SK-N-SH (cell line): Measurements from ENCODE around the gene NSG2. TPM values are rescaled to one million over a fixed set of nuclear protein-coding genes. Genes with fewer than 3 reads are reported as not detected.

Source experiments
- CTCF ChIA-PET: fragments of 300-600, 350-600 bp; formaldehyde crosslinking; extraction: SDS; loops from one replicate; lab custom pipeline; 2021; lab: Yijun Ruan, JAX
- POLR2A ChIA-PET: fragments of 350-600 bp; sonication (Branson Sonifier 250); formaldehyde crosslinking; extraction: SDS; loops from one replicate; lab custom pipeline; 2020; ENCODE audit warnings: antibody characterized with exemption, inconsistent platforms; lab: Yijun Ruan, JAX
- DNase-seq: peaks from one replicate; pipeline ENCODE4 v3.0.0; 2012
- H2AFZ ChIP-seq: fragments of 200-600 bp; sonication (generic); 2 replicates; pipeline ENCODE4 v1.8.1; 2016; ENCODE audit warnings: antibody characterized with exemption, mild to moderate bottlenecking, low read depth
- H3F3A ChIP-seq: fragments of 200-600 bp; sonication (generic); replicated peaks from 2 replicates; pipeline ENCODE3; 2016; ENCODE audit warnings: antibody characterized with exemption, mild to moderate bottlenecking; ENCODE audit not compliant: insufficient read depth
- H3K27ac ChIP-seq, 2 experiments: fragments of 200-500 bp in 1 of 2; fragments of 200-600 bp in 1 of 2; sonication (Bioruptor generic) in 1 of 2; sonication (generic), shearing (Covaris generic) in 1 of 2; 2 replicates each; pipeline versions ENCODE4 v1.5.1 to v1.6.1; 2014 to 2016; ENCODE audit warnings: low read depth in 2 of 2, inconsistent platforms in 1 of 2, low read length in 1 of 2, mild to moderate bottlenecking in 1 of 2, mixed read lengths in 1 of 2
- H3K27me3 ChIP-seq: fragments of 200-600 bp; sonication (generic), shearing (Covaris generic); 2 replicates; pipeline ENCODE4 v1.6.1; 2016; ENCODE audit warnings: mixed run types; ENCODE audit not compliant: insufficient read depth
- H3K36me3 ChIP-seq, 2 experiments: fragments of 200-500 bp in 1 of 2; fragments of 200-600 bp in 1 of 2; sonication (Bioruptor generic) in 1 of 2; sonication (generic) in 1 of 2; replicated peaks in 1 of 2; 2 replicates each; pipeline versions ENCODE3 to v1.5.1; 2014 to 2016; ENCODE audit warnings: low read length in 1 of 2, mild to moderate bottlenecking in 1 of 2; ENCODE audit not compliant: insufficient read depth in 2 of 2, control insufficient read depth in 1 of 2
- H3K4me1 ChIP-seq, 2 experiments: fragments of 200-500 bp in 1 of 2; fragments of 200-600 bp in 1 of 2; sonication (Bioruptor generic) in 1 of 2; sonication (generic), shearing (Covaris generic) in 1 of 2; 2 replicates each; pipeline versions ENCODE4 v1.5.1 to v1.6.1; 2014 to 2016; ENCODE audit warnings: low read depth in 1 of 2, low read length in 1 of 2, mixed run types in 1 of 2; ENCODE audit not compliant: insufficient read depth in 2 of 2, control insufficient read depth in 1 of 2
- H3K4me2 ChIP-seq: fragments of 200-600 bp; sonication (generic), shearing (Covaris generic); 2 replicates; pipeline ENCODE4 v1.6.1; 2017; ENCODE audit warnings: mixed run types
- H3K4me3 ChIP-seq, 2 experiments: fragments of 200-500 bp in 1 of 2; fragments of 200-600 bp in 1 of 2; sonication (Bioruptor generic) in 1 of 2; sonication (generic), shearing (Covaris generic) in 1 of 2; 2 replicates each; pipeline versions ENCODE4 v1.5.1 to v1.8.1; 2014 to 2016; ENCODE audit warnings: low read depth in 2 of 2, inconsistent platforms in 1 of 2, low read length in 1 of 2, mild to moderate bottlenecking in 1 of 2, mixed read lengths in 1 of 2, moderate library complexity in 1 of 2
- H3K79me2 ChIP-seq: fragments of 200-600 bp; sonication (generic); 2 replicates; pipeline ENCODE4 v1.8.1; 2017; ENCODE audit warnings: mild to moderate bottlenecking; ENCODE audit not compliant: insufficient read depth
- H3K9ac ChIP-seq: fragments of 200-600 bp; sonication (generic); 2 replicates; pipeline ENCODE4 v1.6.1; 2017; ENCODE audit warnings: mixed run types
- H3K9me2 ChIP-seq: fragments of 200-600 bp; sonication (generic); 2 replicates; pipeline ENCODE4 v1.6.1; 2017; ENCODE audit warnings: mixed run types
- H3K9me3 ChIP-seq: fragments of 200-600 bp; sonication (generic); 2 replicates; pipeline ENCODE4 v1.6.1; 2017; ENCODE audit warnings: mixed run types, mild to moderate bottlenecking, moderate library complexity
- H4K20me1 ChIP-seq: fragments of 200-600 bp; sonication (generic); 2 replicates; pipeline ENCODE4 v1.6.1; 2017; ENCODE audit warnings: mild to moderate bottlenecking, mixed run types; ENCODE audit not compliant: insufficient read depth
- CTCF ChIP-seq: fragments of 200-600 bp; sonication (generic); IDR thresholded peaks from 2 replicates; pipeline ENCODE4 v1.6.1; 2017; ENCODE audit warnings: antibody characterized with exemption, mild to moderate bottlenecking, moderate library complexity
- ELF1 ChIP-seq: IDR thresholded peaks from 2 replicates; pipeline ENCODE4 v1.4.0; 2012
- EZH2phosphoT487 ChIP-seq: fragments of 200-600 bp; sonication (generic); IDR thresholded peaks from 2 replicates; pipeline ENCODE4 v1.6.1; 2017; ENCODE audit warnings: low read depth, mixed run types, mild to moderate bottlenecking, antibody characterized with exemption, moderate library complexity, borderline replicate concordance
- FOXJ3 ChIP-seq: sonication (generic); formaldehyde crosslinking; IDR thresholded peaks from 2 replicates; pipeline ENCODE4 v1.5.1; 2020; ENCODE audit warnings: mild to moderate bottlenecking, missing genetic modification reagents
- FOXM1 ChIP-seq: IDR thresholded peaks from 2 replicates; pipeline ENCODE4 v1.4.0; 2012; ENCODE audit warnings: low read depth, mild to moderate bottlenecking
- GABPA ChIP-seq: IDR thresholded peaks from 2 replicates; pipeline ENCODE4 v1.4.0; 2012; ENCODE audit warnings: low read depth, mild to moderate bottlenecking
- GATA2 ChIP-seq: sonication (generic); formaldehyde crosslinking; IDR thresholded peaks from 2 replicates; pipeline ENCODE4 v1.5.0; 2020; ENCODE audit warnings: mild to moderate bottlenecking, missing genetic modification reagents
- IRF3 ChIP-seq: fragments of 150-350 bp; IDR thresholded peaks from 2 replicates; pipeline ENCODE4 v1.6.1; 2016; ENCODE audit warnings: mild to moderate bottlenecking, low read depth, low read length
- MAX ChIP-seq: IDR thresholded peaks from 2 replicates; pipeline ENCODE4 v1.4.0; 2012; ENCODE audit warnings: low read depth
- MXI1 ChIP-seq: IDR thresholded peaks from 2 replicates; pipeline ENCODE4 v1.6.1; 2012; ENCODE audit warnings: mild to moderate bottlenecking, low read depth, low read length, improper control_type of control experiment
- POLR2AphosphoS5 ChIP-seq: IDR thresholded peaks from 2 replicates; pipeline ENCODE4 v1.6.1; 2012; ENCODE audit warnings: low read depth, low read length
- RCOR1 ChIP-seq: fragments of 150-350 bp; IDR thresholded peaks from 2 replicates; pipeline ENCODE4 v1.6.1; 2017; ENCODE audit warnings: antibody characterized with exemption, low read length
- REST ChIP-seq: IDR thresholded peaks from 2 replicates; pipeline ENCODE4 v1.6.1; 2012; ENCODE audit warnings: mild to moderate bottlenecking, low read depth, low read length, moderate library complexity
- RXRA ChIP-seq: IDR thresholded peaks from 2 replicates; pipeline ENCODE4 v1.4.0; 2012; ENCODE audit warnings: low read depth, mild to moderate bottlenecking, borderline replicate concordance
- SMC3 ChIP-seq: IDR thresholded peaks from 2 replicates; pipeline ENCODE4 v1.6.1; 2012; ENCODE audit warnings: low read depth, low read length, improper control_type of control experiment
- TCF12 ChIP-seq: IDR thresholded peaks from 2 replicates; pipeline ENCODE4 v1.4.0; 2012
- TEAD4 ChIP-seq: IDR thresholded peaks from 2 replicates; pipeline ENCODE4 v1.4.0; 2012; ENCODE audit warnings: mild to moderate bottlenecking, borderline replicate concordance; ENCODE audit not compliant: insufficient read depth
- USF2 ChIP-seq: fragments of 150-350 bp; IDR thresholded peaks from 2 replicates; pipeline ENCODE4 v1.6.1; 2017; ENCODE audit warnings: antibody characterized with exemption, low read length, low read depth, borderline replicate concordance
- WGBS: methylation state at CpG from one replicate; pipeline ENCODE4 v1.1.6; 2017; ENCODE audit warnings: low lambda C conversion rate; 5-methylcytosine and 5-hydroxymethylcytosine counted together
- polyA plus RNA-seq, 3 experiments: library from polyadenylated mRNA; depleted of rRNA; stranded (reverse); fragments of >200 nt; gene quantifications; 2 replicates each; pipeline ENCODE4 v1.2.3, GENCODE V29; 2012

The NSG2 gene
- polyA plus RNA-seq, 1 of the 3 experiments (the other 2 are of a cell fraction) = 4.3 TPM

- no peak overlapping the region for H3K9ac ChIP-seq
- CTCF ChIA-PET = interaction anchor here (0.7 to 7.4 kb wide), 29 partner anchors 10 to 431 kb away, joined by 3 to 298 read pairs (median 5); no protein-coding TSS in a partner anchor
- peak; percentile 41 for DNase-seq
- H3K27ac ChIP-seq = peak overlapping the region in 1 of 2 experiments; percentile 94; a peak in 2 of 4 replicates
- 18% methylated on average over 3 of the region's 5 CpGs for WGBS
- peaks cover 0 to 23% of the 10 kb centered on the region in 2 experiments; a peak in 2 of 4 replicates for H3K4me1 ChIP-seq
- no peaks in the 10 kb centered on the region for H3K27me3 ChIP-seq
- H3K4me3 ChIP-seq = peak overlapping the region in 1 of 2 experiments; percentile 47; a peak in 2 of 4 replicates
- POLR2A ChIA-PET = interaction anchor here (0.7 to 2.2 kb wide), 6 partner anchors 16 to 663 kb away, joined by 3 to 54 read pairs (median 4); no protein-coding TSS in a partner anchor
- no peaks in the 10 kb centered on the region for H3F3A ChIP-seq
- H4K20me1 ChIP-seq = no peaks in the 10 kb centered on the region
- H3K9me3 ChIP-seq = no peaks in the 10 kb centered on the region
- no peak overlapping the region for H2AFZ ChIP-seq
- peaks cover 0 to 5% of the 10 kb centered on the region in 2 experiments for H3K36me3 ChIP-seq
- no peak overlapping the region for H3K4me2 ChIP-seq
- no peak for TF ChIP-seq GATA2 (CRISPR knock-in tag)
- peak; percentile 58; the same call in 1 of the 2 replicates for TF ChIP-seq MXI1
- H3K79me2 ChIP-seq = no peaks in the 10 kb centered on the region
- no peaks in the 10 kb centered on the region for H3K9me2 ChIP-seq
Observed at GRCh38 chr5:174046558-174046957, 1.1 kb downstream of the NSG2 start.

- H3K9me3 ChIP-seq = no peaks in the 10 kb centered on the region
- peaks cover 0 to 32% of the 10 kb centered on the region in 2 experiments; a peak in 2 of 4 replicates for H3K4me1 ChIP-seq
- DNase-seq = no peak
- H3K9me2 ChIP-seq = no peaks in the 10 kb centered on the region
- ChIA-PET POLR2A (interaction anchor here (1.0 kb wide), 1 partner anchor 264 kb away, joined by 5 read pairs; no protein-coding TSS in a partner anchor), CTCF (interaction anchor here (0.8 to 7.4 kb wide), 14 partner anchors 9 to 305 kb away, joined by 3 to 298 read pairs (median 4); no protein-coding TSS in a partner anchor)
- 30% methylated on average over 4 of the region's 4 CpGs for WGBS
- peak overlapping the region in 1 of 2 experiments; percentile 47; a peak in 1 of 4 replicates for H3K4me3 ChIP-seq
- no peaks in the 10 kb centered on the region for H3K27me3 ChIP-seq
- no peaks in the 10 kb centered on the region for H3F3A ChIP-seq
- H3K4me2 ChIP-seq = no peak overlapping the region
- H4K20me1 ChIP-seq = no peaks in the 10 kb centered on the region
- H3K79me2 ChIP-seq = no peaks in the 10 kb centered on the region
- no peak overlapping the region for H2AFZ ChIP-seq
- no peak overlapping the region for H3K9ac ChIP-seq
- H3K36me3 ChIP-seq = peaks cover 0 to 5% of the 10 kb centered on the region in 2 experiments
- TF ChIP-seq REST = no peak
- TF ChIP-seq POLR2AphosphoS5 = no peak
- TF ChIP-seq TEAD4 = no peak
- no peak for TF ChIP-seq CTCF
- no peak for TF ChIP-seq SMC3
- no peak for TF ChIP-seq USF2
- TF ChIP-seq RXRA = no peak
- no peak for TF ChIP-seq RCOR1
- TF ChIP-seq TCF12 = no peak
- TF ChIP-seq GABPA = no peak
- no peak for TF ChIP-seq ELF1
- no peak for TF ChIP-seq FOXM1
- no peak for TF ChIP-seq EZH2phosphoT487
- no peak for TF ChIP-seq MAX
- no peak for TF ChIP-seq FOXJ3 (CRISPR knock-in tag)
- no peak for TF ChIP-seq IRF3
- peak overlapping the region in 1 of 2 experiments; percentile 94; a peak in 2 of 4 replicates for H3K27ac ChIP-seq
Observed at GRCh38 chr5:174047472-174048099, 2.1 kb downstream of the NSG2 start.
